Liver (tissue), 3 donors: Measurements from ENCODE around the gene SCNN1A.

Experiments
- CTCF ChIP-seq: fragments of 150-350 bp; IDR thresholded peaks from 2 replicates; pipeline ENCODE4 v1.5.1; 2017; ENCODE audit warnings: improper control_type of control experiment, low read depth, low read length; ENCODE audit not compliant: missing input control
- GABPA ChIP-seq, 2 donors: IDR thresholded peaks in 1 of 2; conservative IDR thresholded peaks in 1 of 2; 2 replicates each; pipeline ENCODE4 v1.6.1; 2016; ENCODE audit warnings: antibody characterized with exemption in 2 of 2, mild to moderate bottlenecking in 1 of 2, moderate library complexity in 1 of 2
- REST ChIP-seq: IDR thresholded peaks from 2 replicates; pipeline ENCODE4 v1.6.1; 2016; ENCODE audit warnings: antibody characterized with exemption, mild to moderate bottlenecking
- donor health status: healthy.
- donor health status: healthy.

- TF ChIP-seq GABPA (IDR thresholded peaks at IDR 0.05 in 1 of 2, conservative IDR thresholded peaks at IDR 0.05 in 1 of 2) (no peak), CTCF (no peak), REST (no peak)
Measured at GRCh38 chr12:6362403-6362802, 13.0 kb downstream of the SCNN1A start.
